HCT116 (cell line): ENCODE results near the gene DKK3. TPM values are rescaled to one million over a fixed set of nuclear protein-coding genes. Genes with fewer than 3 reads are reported as not detected.

Source experiments
- ATAC-seq: fragments of 200-7000 bp; cut with Tn5 transposase; 2 replicates; pipeline ENCODE4 v1.9.1; 2020; ENCODE audit warnings: mild to moderate bottlenecking, moderate library complexity
- BruUV-seq: library from RNA; stranded (reverse); fragments of 400-500 nt; replicated peaks from 2 replicates; lab custom pipeline; 2021; lab: Mats Ljungman, UMichigan
- CTCF ChIA-PET: fragments of 300-600 bp; sonication (Branson Sonifier 250); formaldehyde crosslinking; loops from one replicate; lab custom pipeline; 2021; ENCODE audit warnings: antibody characterized with exemption; lab: Charles Lee
- POLR2A ChIA-PET: fragments of 300-600, 350-600 bp; sonication (Branson Sonifier 250); formaldehyde crosslinking; loops from one replicate; lab custom pipeline; 2021; ENCODE audit warnings: antibody characterized with exemption; lab: Charles Lee
- RAD21 ChIA-PET, 2 experiments: fragments of 300-600 bp; sonication (Branson Sonifier 250); formaldehyde crosslinking; loops; one replicate each; lab custom pipeline; 2023; ENCODE audit warnings: low total read pairs in 2 of 2; ENCODE audit not compliant: uncharacterized antibody in 2 of 2, unreplicated experiment in 2 of 2, low non-redundant PET in 1 of 2; lab: Charles Lee
- DNase-seq: peaks from one replicate; pipeline ENCODE4 v3.0.0-alpha.2; 2010; ENCODE audit warnings: low read depth, low spot score
- H2AFZ ChIP-seq: fragments of 200-600 bp; shearing (Covaris generic), sonication (generic); 2 replicates; pipeline ENCODE4 v1.6.1; 2017; ENCODE audit warnings: low read depth, mixed run types, mixed read lengths, antibody characterized with exemption, low read length; ENCODE audit not compliant: poor library complexity, severe bottlenecking
- H3K27ac ChIP-seq: 2 replicates; pipeline ENCODE4 v1.5.1; 2012; ENCODE audit warnings: low read depth, low read length
- H3K27me3 ChIP-seq: fragments of 200-600 bp; sonication (generic); 2 replicates; pipeline ENCODE4 v1.6.1; 2016; ENCODE audit warnings: mixed run types, low read length, mixed read lengths; ENCODE audit not compliant: insufficient read depth
- H3K36me3 ChIP-seq, 2 experiments: fragments of 200-500 bp in 1 of 2; fragments of 200-600 bp in 1 of 2; sonication (Bioruptor generic) in 1 of 2; sonication (generic) in 1 of 2; 2 replicates each; pipeline versions ENCODE4 v1.5.1 to v1.6.1; 2014 to 2016; ENCODE audit warnings: low read length in 2 of 2, inconsistent platforms in 1 of 2, mixed read lengths in 1 of 2, mixed run types in 1 of 2; ENCODE audit not compliant: insufficient read depth in 2 of 2, control insufficient read depth in 1 of 2
- H3K4me1 ChIP-seq, 2 experiments: fragments of 200-600 bp in 1 of 2; sonication (generic) in 1 of 2; 2 replicates each; pipeline versions ENCODE4 v1.5.1 to v1.6.1; 2012 to 2017; ENCODE audit warnings: low read length in 2 of 2, inconsistent platforms in 1 of 2, mild to moderate bottlenecking in 1 of 2, mixed read lengths in 1 of 2, mixed run types in 1 of 2, moderate library complexity in 1 of 2; ENCODE audit not compliant: insufficient read depth in 2 of 2, control insufficient read depth in 1 of 2
- H3K4me2 ChIP-seq: fragments of 200-600 bp; sonication (generic); 2 replicates; pipeline ENCODE4 v1.6.1; 2017; ENCODE audit warnings: mixed run types, low read length, mixed read lengths
- H3K4me3 ChIP-seq, 2 experiments: fragments of 200-600 bp in 1 of 2; sonication (generic) in 1 of 2; replicated peaks in 1 of 2; 2 replicates each; pipeline ENCODE4 v1.5.1; 2011 to 2016; ENCODE audit warnings: low read length in 2 of 2, control low read depth in 1 of 2, low read depth in 1 of 2, mild to moderate bottlenecking in 1 of 2, mixed read lengths in 1 of 2, mixed run types in 1 of 2
- H3K79me2 ChIP-seq: fragments of 200-600 bp; sonication (generic); 2 replicates; pipeline ENCODE4 v1.6.1; 2017; ENCODE audit warnings: mild to moderate bottlenecking, mixed run types, low read length, moderate library complexity, mixed read lengths; ENCODE audit not compliant: insufficient read depth
- H3K9ac ChIP-seq: fragments of 200-600 bp; sonication (generic); 2 replicates; pipeline ENCODE4 v1.6.1; 2016; ENCODE audit warnings: low read length, mixed read lengths
- H3K9me2 ChIP-seq: fragments of 200-600 bp; sonication (generic), shearing (Covaris generic); 2 replicates; pipeline ENCODE4 v1.6.1; 2017; ENCODE audit warnings: mixed run types, mild to moderate bottlenecking, moderate library complexity; ENCODE audit not compliant: insufficient read depth
- H3K9me3 ChIP-seq, 2 experiments: fragments of 200-500 bp in 1 of 2; fragments of 200-600 bp in 1 of 2; sonication (Bioruptor generic) in 1 of 2; sonication (generic) in 1 of 2; 2 replicates each; pipeline ENCODE4 v1.6.1; 2014 to 2017; ENCODE audit warnings: low read length in 2 of 2, mixed read lengths in 2 of 2, inconsistent platforms in 1 of 2, low read depth in 1 of 2, mild to moderate bottlenecking in 1 of 2, mixed run types in 1 of 2, moderate library complexity in 1 of 2; ENCODE audit not compliant: control insufficient read depth in 1 of 2, insufficient read depth in 1 of 2
- H4K20me1 ChIP-seq: fragments of 200-600 bp; sonication (generic), shearing (Covaris generic); 2 replicates; pipeline ENCODE4 v1.6.1; 2017; ENCODE audit warnings: mixed run types, mild to moderate bottlenecking, moderate library complexity; ENCODE audit not compliant: insufficient read depth
- ELF1 ChIP-seq: IDR thresholded peaks from 2 replicates; pipeline ENCODE4 v1.6.1; 2012; ENCODE audit warnings: low read depth, borderline replicate concordance
- JUND ChIP-seq: IDR thresholded peaks from 2 replicates; pipeline ENCODE4 v1.6.1; 2012
- SP1 ChIP-seq: IDR thresholded peaks from 2 replicates; pipeline ENCODE4 v1.6.1; 2012; ENCODE audit warnings: low read depth
- SRF ChIP-seq: IDR thresholded peaks from 2 replicates; pipeline ENCODE4 v1.6.1; 2012; ENCODE audit warnings: low read depth
- YY1 ChIP-seq: IDR thresholded peaks from 2 replicates; pipeline ENCODE4 v1.6.1; 2011; ENCODE audit warnings: low read length, low read depth, moderate library complexity, mild to moderate bottlenecking; ENCODE audit not compliant: insufficient replicate concordance; ENCODE audit errors: extremely low read depth
- ZNF274 ChIP-seq: fragments of 200-500 bp; sonication (Bioruptor generic); IDR thresholded peaks from 2 replicates; pipeline ENCODE4 v1.6.1; 2014; ENCODE audit warnings: mild to moderate bottlenecking, low read depth, low read length, inconsistent platforms
- intact Hi-C: fragments of 100-400 bp; cut with micrococcal nuclease; formaldehyde crosslinking; loops from 2 replicates; pipeline ENCODE4 v1.10.0; 2022
- total RNA-seq: library from RNA; stranded (reverse); gene quantifications from one replicate; pipeline ENCODE4 v1.2.1, GENCODE V29; 2021; ENCODE audit not compliant: unreplicated experiment
- TF ChIP-seq, protein P1 (sequence below): IDR thresholded peaks from 2 replicates; pipeline ENCODE4 v1.6.1; 2012; ENCODE audit warnings: low read depth
- TF ChIP-seq, protein P2 (sequence below), 3 experiments: fragments of 200-600 bp in 1 of 3; sonication (generic) in 1 of 3; IDR thresholded peaks in 2 of 3; conservative IDR thresholded peaks in 1 of 3; 2 replicates each; pipeline ENCODE4 v1.5.1; 2012 to 2017; ENCODE audit warnings: low read depth in 2 of 3, low read length in 2 of 3, antibody characterized with exemption in 1 of 3, borderline replicate concordance in 1 of 3, control low read depth in 1 of 3, mild to moderate bottlenecking in 1 of 3, mixed read lengths in 1 of 3, mixed run types in 1 of 3, moderate library complexity in 1 of 3; ENCODE audit not compliant: insufficient read depth in 1 of 3

Gene DKK3
- total RNA-seq, 1 experiment from 2014 or later: 0.49 TPM

DNA sequence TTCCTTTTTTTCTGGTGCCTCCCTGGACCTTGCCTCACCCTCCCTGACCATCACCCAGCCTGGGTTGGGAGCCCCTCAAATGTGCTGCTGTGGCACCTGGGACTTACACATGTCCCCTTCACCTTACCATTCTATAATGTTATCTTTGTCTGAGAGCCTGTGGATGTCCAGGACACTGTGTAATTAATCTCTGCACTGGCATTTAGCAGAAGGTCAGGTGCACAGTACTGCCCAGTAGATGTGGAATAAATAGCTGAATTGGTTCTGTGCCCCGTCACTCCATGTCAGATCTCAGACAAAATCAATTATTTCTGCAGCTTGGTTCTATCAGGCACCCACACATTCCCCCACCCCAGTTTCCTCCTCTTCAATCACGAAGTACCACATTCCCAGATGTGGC lies 19.9 kb upstream of the DKK3 start:
- no peak for TF ChIP-seq JUND
- TF ChIP-seq ZNF274: no peak
- TF ChIP-seq, protein P1, sequence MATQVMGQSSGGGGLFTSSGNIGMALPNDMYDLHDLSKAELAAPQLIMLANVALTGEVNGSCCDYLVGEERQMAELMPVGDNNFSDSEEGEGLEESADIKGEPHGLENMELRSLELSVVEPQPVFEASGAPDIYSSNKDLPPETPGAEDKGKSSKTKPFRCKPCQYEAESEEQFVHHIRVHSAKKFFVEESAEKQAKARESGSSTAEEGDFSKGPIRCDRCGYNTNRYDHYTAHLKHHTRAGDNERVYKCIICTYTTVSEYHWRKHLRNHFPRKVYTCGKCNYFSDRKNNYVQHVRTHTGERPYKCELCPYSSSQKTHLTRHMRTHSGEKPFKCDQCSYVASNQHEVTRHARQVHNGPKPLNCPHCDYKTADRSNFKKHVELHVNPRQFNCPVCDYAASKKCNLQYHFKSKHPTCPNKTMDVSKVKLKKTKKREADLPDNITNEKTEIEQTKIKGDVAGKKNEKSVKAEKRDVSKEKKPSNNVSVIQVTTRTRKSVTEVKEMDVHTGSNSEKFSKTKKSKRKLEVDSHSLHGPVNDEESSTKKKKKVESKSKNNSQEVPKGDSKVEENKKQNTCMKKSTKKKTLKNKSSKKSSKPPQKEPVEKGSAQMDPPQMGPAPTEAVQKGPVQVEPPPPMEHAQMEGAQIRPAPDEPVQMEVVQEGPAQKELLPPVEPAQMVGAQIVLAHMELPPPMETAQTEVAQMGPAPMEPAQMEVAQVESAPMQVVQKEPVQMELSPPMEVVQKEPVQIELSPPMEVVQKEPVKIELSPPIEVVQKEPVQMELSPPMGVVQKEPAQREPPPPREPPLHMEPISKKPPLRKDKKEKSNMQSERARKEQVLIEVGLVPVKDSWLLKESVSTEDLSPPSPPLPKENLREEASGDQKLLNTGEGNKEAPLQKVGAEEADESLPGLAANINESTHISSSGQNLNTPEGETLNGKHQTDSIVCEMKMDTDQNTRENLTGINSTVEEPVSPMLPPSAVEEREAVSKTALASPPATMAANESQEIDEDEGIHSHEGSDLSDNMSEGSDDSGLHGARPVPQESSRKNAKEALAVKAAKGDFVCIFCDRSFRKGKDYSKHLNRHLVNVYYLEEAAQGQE: no peak
- TF ChIP-seq SP1: no peak
- no peak for TF ChIP-seq SRF
- TF ChIP-seq ELF1: no peak
- TF ChIP-seq, protein P2, sequence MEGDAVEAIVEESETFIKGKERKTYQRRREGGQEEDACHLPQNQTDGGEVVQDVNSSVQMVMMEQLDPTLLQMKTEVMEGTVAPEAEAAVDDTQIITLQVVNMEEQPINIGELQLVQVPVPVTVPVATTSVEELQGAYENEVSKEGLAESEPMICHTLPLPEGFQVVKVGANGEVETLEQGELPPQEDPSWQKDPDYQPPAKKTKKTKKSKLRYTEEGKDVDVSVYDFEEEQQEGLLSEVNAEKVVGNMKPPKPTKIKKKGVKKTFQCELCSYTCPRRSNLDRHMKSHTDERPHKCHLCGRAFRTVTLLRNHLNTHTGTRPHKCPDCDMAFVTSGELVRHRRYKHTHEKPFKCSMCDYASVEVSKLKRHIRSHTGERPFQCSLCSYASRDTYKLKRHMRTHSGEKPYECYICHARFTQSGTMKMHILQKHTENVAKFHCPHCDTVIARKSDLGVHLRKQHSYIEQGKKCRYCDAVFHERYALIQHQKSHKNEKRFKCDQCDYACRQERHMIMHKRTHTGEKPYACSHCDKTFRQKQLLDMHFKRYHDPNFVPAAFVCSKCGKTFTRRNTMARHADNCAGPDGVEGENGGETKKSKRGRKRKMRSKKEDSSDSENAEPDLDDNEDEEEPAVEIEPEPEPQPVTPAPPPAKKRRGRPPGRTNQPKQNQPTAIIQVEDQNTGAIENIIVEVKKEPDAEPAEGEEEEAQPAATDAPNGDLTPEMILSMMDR (IDR thresholded peaks at IDR 0.05 in 2 of 3, conservative IDR thresholded peaks at IDR 0.05 in 1 of 3; ENCODE audit: borderline replicate concordance in 1 of 3, insufficient read depth in 1 of 3, low read depth in 2 of 3, low read length in 2 of 3): no peak
- TF ChIP-seq YY1: no peak
- TF ChIP-seq, all 23 proteins: peak for 0
- no TSS peak for BruUV-seq
- Histone ChIP-seq H3K4me2 (no peak overlapping the region), H3K36me3 (no peaks in the 10 kb centered on the region), H3K4me3 (no peak overlapping the region), H3K27ac (no peak overlapping the region), H3K27me3 (no peaks in the 10 kb centered on the region), H3K9ac (no peak overlapping the region), H3K9me3 (no peaks in the 10 kb centered on the region), H4K20me1 (no peaks in the 10 kb centered on the region), H3K79me2 (no peaks in the 10 kb centered on the region), H3K4me1 (peaks cover 8 to 18% of the 10 kb centered on the region in 2 experiments; a peak in 3 of 4 replicates), H2AFZ (no peak overlapping the region), H3K9me2 (no peaks in the 10 kb centered on the region)
- intact Hi-C loops: no loop called here
- RAD21 ChIA-PET: no interaction called here
- CTCF ChIA-PET: interaction anchor here (1.0 kb wide), 1 partner anchor 16 kb away, joined by 3 read pairs; no protein-coding TSS in a partner anchor
- ATAC-seq: no peak
- POLR2A ChIA-PET: no interaction called here
- no peak for DNase-seq
